IMR-90 (cell line): ENCODE data around the gene KRTAP21-3. TPM values are rescaled to one million over a fixed set of nuclear protein-coding genes. Genes with fewer than 3 reads are reported as not detected.

ENCODE experiments used
- ATAC-seq: fragments of 200-7000 bp; cut with Tn5 transposase; 2 replicates; pipeline ENCODE4 v1.9.1; 2020; ENCODE audit warnings: low read depth, mild to moderate bottlenecking, moderate library complexity
- BruUV-seq: library from RNA; stranded (reverse); fragments of 400-500 nt; replicated peaks from 2 replicates; lab custom pipeline; 2021; lab: Mats Ljungman, UMichigan
- CTCF ChIA-PET: fragments of 300-600 bp; formaldehyde crosslinking; extraction: SDS; loops from one replicate; lab custom pipeline; 2021; ENCODE audit warnings: antibody characterized with exemption; lab: Yijun Ruan, JAX
- POLR2A ChIA-PET: fragments of 300-600 bp; sonication (Branson Sonifier 250); formaldehyde crosslinking; loops from one replicate; lab custom pipeline; 2022; ENCODE audit warnings: antibody characterized with exemption; ENCODE audit not compliant: unreplicated experiment; lab: Charles Lee
- DNase-seq: peaks from one replicate; pipeline ENCODE4 v3.0.0; 2013
- H2AFZ ChIP-seq: replicated peaks from 2 replicates; pipeline ENCODE3; 2013; ENCODE audit warnings: low read length, mild to moderate bottlenecking; ENCODE audit not compliant: poor library complexity
- H2AK5ac ChIP-seq: 2 replicates; pipeline ENCODE4 v1.6.1; 2013; ENCODE audit warnings: low read depth, low read length, inconsistent platforms
- H2AK9ac ChIP-seq: replicated peaks from 2 replicates; pipeline ENCODE3; 2013; ENCODE audit warnings: mild to moderate bottlenecking, low read depth, low read length, moderate library complexity; ENCODE audit not compliant: poor library complexity
- H2BK120ac ChIP-seq: 2 replicates; pipeline ENCODE4 v1.6.1; 2013; ENCODE audit warnings: low read depth, low read length, inconsistent platforms
- H2BK15ac ChIP-seq: 3 replicates; pipeline ENCODE4 v1.6.1; 2013; ENCODE audit warnings: low read depth, low read length, inconsistent platforms
- H2BK20ac ChIP-seq: 2 replicates; pipeline ENCODE4 v1.6.1; 2013; ENCODE audit warnings: low read depth, mild to moderate bottlenecking, inconsistent platforms, low read length, moderate library complexity
- H2BK5ac ChIP-seq: 2 replicates; pipeline ENCODE4 v1.6.1; 2013; ENCODE audit warnings: mild to moderate bottlenecking, low read depth, low read length, inconsistent platforms; ENCODE audit not compliant: poor library complexity, severe bottlenecking
- H3K14ac ChIP-seq: replicated peaks from 2 replicates; pipeline ENCODE4 v1.6.1; 2013; ENCODE audit warnings: low read depth, low read length, inconsistent platforms
- H3K18ac ChIP-seq: 2 replicates; pipeline ENCODE4 v1.6.1; 2013; ENCODE audit warnings: low read depth, low read length, control low read depth
- H3K23ac ChIP-seq: 2 replicates; pipeline ENCODE4 v1.6.1; 2013; ENCODE audit warnings: low read depth, low read length, inconsistent platforms
- H3K27ac ChIP-seq: 2 replicates; pipeline ENCODE4 v1.5.1; 2013; ENCODE audit warnings: mild to moderate bottlenecking, control low read depth, low read length; ENCODE audit not compliant: insufficient read depth
- H3K27me3 ChIP-seq: 2 replicates; pipeline ENCODE4 v1.6.1; 2013; ENCODE audit warnings: low read length; ENCODE audit not compliant: control insufficient read depth, insufficient read depth
- H3K36me3 ChIP-seq: 2 replicates; pipeline ENCODE4 v1.6.1; 2013; ENCODE audit warnings: low read length, mixed read lengths; ENCODE audit not compliant: control insufficient read depth, insufficient read depth
- H3K4ac ChIP-seq: 2 replicates; pipeline ENCODE4 v1.6.1; 2013; ENCODE audit warnings: low read depth, low read length, inconsistent platforms
- H3K4me1 ChIP-seq: 2 replicates; pipeline ENCODE4 v1.6.1; 2013; ENCODE audit warnings: low read length, mixed read lengths; ENCODE audit not compliant: control insufficient read depth, insufficient read depth
- H3K4me2 ChIP-seq: 2 replicates; pipeline ENCODE4 v1.6.1; 2013; ENCODE audit warnings: low read depth, mild to moderate bottlenecking, control low read depth, low read length, moderate library complexity
- H3K4me3 ChIP-seq: 2 replicates; pipeline ENCODE4 v1.5.1; 2013; ENCODE audit warnings: low read depth, mild to moderate bottlenecking, control low read depth, low read length, moderate library complexity; ENCODE audit not compliant: insufficient read depth
- H3K56ac ChIP-seq: 2 replicates; pipeline ENCODE4 v1.6.1; 2013; ENCODE audit warnings: low read length, inconsistent platforms; ENCODE audit not compliant: insufficient read depth; ENCODE audit errors: extremely low read depth
- H3K79me1 ChIP-seq, 2 experiments: 2 replicates each; pipeline ENCODE4 v1.6.1; 2013; ENCODE audit warnings: low read length in 2 of 2, inconsistent platforms in 1 of 2, low read depth in 1 of 2
- H3K9ac ChIP-seq: 2 replicates; pipeline ENCODE4 v1.6.1; 2013; ENCODE audit warnings: low read depth, low read length, control low read depth
- H3K9me1 ChIP-seq: 2 replicates; pipeline ENCODE4 v1.6.1; 2013; ENCODE audit warnings: low read length, inconsistent platforms; ENCODE audit not compliant: insufficient read depth
- H3K9me3 ChIP-seq: 2 replicates; pipeline ENCODE4 v1.6.1; 2013; ENCODE audit warnings: low read length; ENCODE audit not compliant: control insufficient read depth, insufficient read depth
- H4K20me1 ChIP-seq: 2 replicates; pipeline ENCODE4 v1.6.1; 2013; ENCODE audit warnings: low read length, inconsistent platforms; ENCODE audit not compliant: insufficient read depth
- H4K5ac ChIP-seq: 2 replicates; pipeline ENCODE4 v1.6.1; 2013; ENCODE audit warnings: mild to moderate bottlenecking, low read depth, low read length, control low read depth
- H4K8ac ChIP-seq, 2 experiments: 2 replicates each; pipeline ENCODE4 v1.6.1; 2013; ENCODE audit warnings: low read depth in 2 of 2, low read length in 2 of 2, control low read depth in 1 of 2, inconsistent platforms in 1 of 2
- H4K91ac ChIP-seq: 2 replicates; pipeline ENCODE4 v1.6.1; 2013; ENCODE audit warnings: low read depth, low read length, inconsistent platforms; ENCODE audit not compliant: insufficient read depth
- BHLHE40 ChIP-seq: fragments of 150-350 bp; IDR thresholded peaks from 2 replicates; pipeline ENCODE4 v1.6.1; 2016; ENCODE audit warnings: mild to moderate bottlenecking, low read depth, low read length
- CHD1 ChIP-seq: IDR thresholded peaks from 2 replicates; pipeline ENCODE4 v1.6.1; 2012; ENCODE audit warnings: low read depth, low read length, improper control_type of control experiment
- FOS ChIP-seq: fragments of 150-350 bp; IDR thresholded peaks from 2 replicates; pipeline ENCODE4 v1.6.1; 2016; ENCODE audit warnings: low read depth, low read length
- MAFK ChIP-seq: IDR thresholded peaks from 2 replicates; pipeline ENCODE4 v1.6.1; 2012; ENCODE audit warnings: low read depth, low read length, improper control_type of control experiment
- POLR2A ChIP-seq: IDR thresholded peaks from 2 replicates; pipeline ENCODE4 v1.6.1; 2012; ENCODE audit warnings: mild to moderate bottlenecking, low read depth, low read length
- RAD21 ChIP-seq: IDR thresholded peaks from 2 replicates; pipeline ENCODE4 v1.6.1; 2012; ENCODE audit warnings: low read length, improper control_type of control experiment
- SMC3 ChIP-seq: fragments of 150-350 bp; IDR thresholded peaks from 2 replicates; pipeline ENCODE4 v1.6.1; 2016; ENCODE audit warnings: low read depth, mild to moderate bottlenecking, antibody characterized with exemption, low read length, moderate library complexity
- WGBS, 2 experiments: methylation state at CpG; one replicate each; pipeline versions ENCODE4 v1.1.5 to v1.1.7; 2013; ENCODE audit warnings: missing lambda C conversion rate in 2 of 2; ENCODE audit not compliant: insufficient read length in 1 of 2; ENCODE audit errors: extremely low coverage in 2 of 2; 5-methylcytosine and 5-hydroxymethylcytosine counted together
- dilution Hi-C: fragments of 300-500 bp; cut with HindIII; formaldehyde crosslinking; loops from one replicate; pipeline ENCODE4 v1.14.3; 2018; ENCODE audit warnings: low sequenced_read_pairs; ENCODE audit not compliant: unreplicated experiment
- in situ Hi-C: fragments of 300-500 bp; cut with MboI; formaldehyde crosslinking; loops from 3 replicates; pipeline ENCODE4 v1.14.3; 2019; ENCODE audit warnings: low sequenced_read_pairs, inconsistent platforms, mixed read lengths
- intact Hi-C: fragments of 100-400 bp; cut with micrococcal nuclease; formaldehyde crosslinking; loops from 2 replicates; pipeline ENCODE4 v1.10.0; 2022
- polyA plus RNA-seq, 3 experiments: library from polyadenylated mRNA; depleted of rRNA; stranded (reverse); fragments of >200 nt; gene quantifications; 2 replicates each; pipeline ENCODE4 v1.2.3, GENCODE V29; 2012; ENCODE audit warnings: low replicate concordance in 1 of 3
- total RNA-seq: library from RNA; depleted of rRNA; stranded (reverse); fragments of >200 nt; gene quantifications from 2 replicates; pipeline ENCODE4 v1.2.3, GENCODE V29; 2012
- TF ChIP-seq, protein P1 (sequence below): fragments of 150-350 bp; IDR thresholded peaks from 2 replicates; pipeline ENCODE4 v1.6.1; 2017; ENCODE audit warnings: mild to moderate bottlenecking, antibody characterized with exemption, low read length, low read depth
- TF ChIP-seq, protein P2 (sequence below): fragments of 150-350 bp; IDR thresholded peaks from 2 replicates; pipeline ENCODE4 v1.6.1; 2016; ENCODE audit warnings: low read depth, mild to moderate bottlenecking, low read length, moderate library complexity, borderline replicate concordance

Gene KRTAP21-3
- total and polyA plus RNA-seq, 2 of the 4 experiments (the other 2 are of a cell fraction): not detected

DNA sequence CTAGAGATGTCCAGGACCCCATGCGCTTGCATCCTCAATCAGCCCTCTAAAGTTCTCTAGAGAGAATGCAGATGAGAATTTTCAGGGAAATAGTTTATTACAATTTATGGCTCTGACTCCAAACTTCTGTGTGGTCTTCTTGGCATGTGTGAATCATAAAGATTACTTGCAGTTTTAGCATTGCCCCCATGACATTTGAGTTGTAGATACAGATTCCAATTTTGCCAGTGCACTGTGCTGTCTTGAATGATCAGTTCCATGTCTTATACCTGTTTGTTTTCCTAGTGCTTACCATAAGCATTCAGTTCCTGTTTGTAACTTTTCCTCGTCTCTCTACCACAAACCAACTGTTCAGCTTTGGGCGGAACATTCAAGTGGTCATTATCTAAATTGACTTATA lies 4.8 kb downstream of the KRTAP21-3 start:
- no TSS peak for BruUV-seq
- POLR2A ChIA-PET: no interaction called here
- DNase-seq: no peak
- Histone ChIP-seq H3K56ac (no peak overlapping the region), H2AK9ac (no peak overlapping the region), H3K79me1 (no peaks in the 10 kb centered on the region), H4K8ac (no peak overlapping the region), H3K9me3 (0 out of 2 replicates have a peak, but pooled peaks cover 3% of the 10 kb centered on the region), H4K91ac (no peak overlapping the region), H2AFZ (no peak overlapping the region), H4K20me1 (no peaks in the 10 kb centered on the region), H3K18ac (no peak overlapping the region), H3K14ac (no peak overlapping the region), H2BK5ac (no peak overlapping the region), H2BK120ac (no peak overlapping the region), H2BK20ac (no peak overlapping the region), H2AK5ac (no peak overlapping the region), H3K27me3 (no peaks in the 10 kb centered on the region), H4K5ac (no peak overlapping the region), H2BK15ac (no peak overlapping the region), H3K4me1 (no peaks in the 10 kb centered on the region), H3K36me3 (no peaks in the 10 kb centered on the region), H3K4ac (no peak overlapping the region), H3K9ac (no peak overlapping the region), H3K9me1 (no peaks in the 10 kb centered on the region), H3K27ac (no peak overlapping the region), H3K23ac (no peak overlapping the region), H3K4me2 (no peak overlapping the region), H3K4me3 (no peak overlapping the region)
- intact Hi-C loops: no loop called here
- TF ChIP-seq, protein P1, sequence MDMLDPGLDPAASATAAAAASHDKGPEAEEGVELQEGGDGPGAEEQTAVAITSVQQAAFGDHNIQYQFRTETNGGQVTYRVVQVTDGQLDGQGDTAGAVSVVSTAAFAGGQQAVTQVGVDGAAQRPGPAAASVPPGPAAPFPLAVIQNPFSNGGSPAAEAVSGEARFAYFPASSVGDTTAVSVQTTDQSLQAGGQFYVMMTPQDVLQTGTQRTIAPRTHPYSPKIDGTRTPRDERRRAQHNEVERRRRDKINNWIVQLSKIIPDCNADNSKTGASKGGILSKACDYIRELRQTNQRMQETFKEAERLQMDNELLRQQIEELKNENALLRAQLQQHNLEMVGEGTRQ: no peak
- TF ChIP-seq MAFK: no peak
- no peak for TF ChIP-seq SMC3
- no peak for TF ChIP-seq CHD1
- TF ChIP-seq FOS: no peak
- TF ChIP-seq, protein P2, sequence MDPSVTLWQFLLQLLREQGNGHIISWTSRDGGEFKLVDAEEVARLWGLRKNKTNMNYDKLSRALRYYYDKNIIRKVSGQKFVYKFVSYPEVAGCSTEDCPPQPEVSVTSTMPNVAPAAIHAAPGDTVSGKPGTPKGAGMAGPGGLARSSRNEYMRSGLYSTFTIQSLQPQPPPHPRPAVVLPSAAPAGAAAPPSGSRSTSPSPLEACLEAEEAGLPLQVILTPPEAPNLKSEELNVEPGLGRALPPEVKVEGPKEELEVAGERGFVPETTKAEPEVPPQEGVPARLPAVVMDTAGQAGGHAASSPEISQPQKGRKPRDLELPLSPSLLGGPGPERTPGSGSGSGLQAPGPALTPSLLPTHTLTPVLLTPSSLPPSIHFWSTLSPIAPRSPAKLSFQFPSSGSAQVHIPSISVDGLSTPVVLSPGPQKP: no peak
- TF ChIP-seq BHLHE40: no peak
- TF ChIP-seq POLR2A: no peak
- no peak for TF ChIP-seq RAD21
- in situ Hi-C loops: no loop called here
- CTCF ChIA-PET: no interaction called here
- no CpG with 5 or more reads among the region's 3 CpGs for WGBS, 2 experiments
- dilution Hi-C loops: no loop called here
- ATAC-seq: no peak
